IPS DF 19.7 (cell line): Measurements from ENCODE around the gene FERMT2.
"Not testable (repeated sequence)": the region's sequence is repeated elsewhere in the genome, so short reads cannot be mapped to it uniquely, and the experiment has no call there.

Source experiments
- DNase-seq: peaks from one replicate; pipeline ENCODE4 v3.0.0-alpha.2; 2013; ENCODE audit warnings: low read depth, low spot score

Gene FERMT2

GRCh38 chr14:52939427-52939826 is 11.4 kb downstream of the FERMT2 start:
- no peak for DNase-seq

DNA sequence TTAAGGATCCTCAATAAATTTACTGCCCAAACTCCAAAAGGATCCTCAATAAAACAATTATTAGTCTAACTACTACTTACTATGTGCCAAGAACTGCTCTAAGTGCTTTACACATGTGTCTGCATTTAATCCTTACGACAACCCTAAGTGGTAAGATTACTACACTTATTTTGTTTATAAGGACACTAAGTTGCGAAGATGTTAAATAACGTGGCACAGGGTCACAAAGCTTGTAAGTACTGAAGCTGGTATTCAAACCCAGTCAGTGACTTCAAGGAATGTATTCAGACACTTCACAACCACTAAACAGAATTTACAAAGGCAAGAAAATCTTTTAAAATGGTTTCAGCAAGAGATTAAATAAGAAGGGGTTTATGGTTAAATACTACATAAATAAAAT is 13.0 kb downstream of the FERMT2 start:
- DNase-seq: no peak

DNA sequence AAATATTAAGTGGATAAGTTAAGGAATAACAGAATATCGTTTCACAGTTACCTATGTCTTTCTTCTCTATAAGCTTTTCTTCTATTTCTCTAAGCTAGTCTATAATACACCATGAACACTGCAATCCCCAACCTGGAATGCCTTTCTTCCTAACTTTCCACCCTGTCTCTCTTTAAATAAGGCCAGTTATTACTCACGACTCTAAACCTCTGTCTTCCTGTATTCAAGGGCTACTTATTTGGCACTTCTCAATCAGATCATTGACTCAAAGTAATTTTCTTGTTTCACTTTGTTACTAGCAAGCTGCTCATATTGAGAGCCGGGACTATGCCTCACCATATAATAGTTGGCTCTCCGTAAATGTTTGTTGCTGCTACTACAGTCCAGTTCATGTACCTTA is 13.5 kb downstream of the FERMT2 start:
- DNase-seq: no peak

DNA sequence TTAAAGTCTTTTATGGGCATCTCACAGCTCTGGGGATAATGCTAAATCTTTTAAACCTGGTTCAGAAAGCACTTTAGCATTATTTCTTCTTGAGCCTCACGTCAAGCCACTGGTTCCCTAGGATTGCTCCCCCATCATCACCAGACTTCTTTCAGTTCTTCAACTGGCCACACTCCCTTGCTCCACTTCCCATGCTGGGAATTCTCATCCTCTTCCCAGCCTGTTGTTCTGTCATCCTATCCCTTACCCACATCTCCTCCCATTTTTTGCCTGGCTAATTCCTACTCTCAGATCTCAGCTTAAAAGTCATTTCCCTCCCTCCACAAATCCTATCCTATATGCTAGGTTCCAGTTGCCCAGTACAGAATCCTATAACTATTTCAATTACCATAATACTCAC is 14.4 kb downstream of the FERMT2 start:
- no peak for DNase-seq

DNA sequence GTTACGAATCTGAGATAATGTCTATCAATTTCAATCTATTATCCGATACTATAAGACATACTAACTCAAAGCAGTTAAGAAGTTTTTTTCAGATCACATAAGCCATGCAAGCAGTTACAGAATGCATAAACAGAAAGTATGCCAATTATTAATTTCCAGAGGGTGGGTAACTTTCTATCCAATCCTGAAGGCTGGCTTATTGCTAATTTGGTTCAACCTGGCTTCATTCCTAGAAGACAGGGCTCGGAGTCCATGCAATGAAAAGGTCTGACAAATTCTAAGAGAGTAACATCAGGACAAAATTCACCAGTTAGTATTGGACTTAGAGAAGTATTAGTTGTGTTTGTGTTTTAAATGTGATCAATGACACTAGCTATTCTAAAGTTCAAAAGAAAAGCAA is 15.0 kb downstream of the FERMT2 start:
- DNase-seq: no peak

GRCh38 chr14:52934762-52935161 is 16.1 kb downstream of the FERMT2 start:
- no peak for DNase-seq

DNA sequence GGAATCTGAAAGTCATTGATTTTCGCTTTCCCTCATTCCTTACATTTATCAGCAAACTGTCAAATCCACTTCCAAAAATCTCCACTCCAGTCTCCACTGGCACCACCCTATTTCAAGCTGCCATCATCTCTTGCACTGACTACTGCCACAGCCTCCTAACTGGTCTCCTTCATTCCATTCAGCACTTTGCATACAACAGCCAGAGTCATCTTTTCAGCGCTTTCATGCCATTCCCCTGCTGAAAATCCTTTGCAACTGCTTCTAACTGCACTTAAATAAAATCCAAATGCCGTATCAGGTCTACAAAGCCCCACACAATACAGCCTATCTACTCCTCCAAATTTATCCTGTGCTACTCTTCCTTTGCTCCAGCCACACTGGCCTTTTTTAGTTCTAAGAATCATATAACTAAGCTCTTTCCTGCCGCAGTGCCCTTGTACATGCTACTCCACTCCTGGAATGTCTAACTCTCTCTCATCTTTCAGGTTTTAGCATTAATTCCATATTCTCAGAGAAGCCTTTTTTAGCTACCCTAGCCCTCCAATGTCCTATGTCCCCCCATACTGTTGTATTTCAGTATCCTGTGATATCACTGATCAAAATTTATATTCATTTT is 21.6 kb downstream of the FERMT2 start:
- no peak for DNase-seq

GRCh38 chr14:52926953-52927352 is 23.9 kb downstream of the FERMT2 start:
- no peak for DNase-seq

- DNase-seq: no peak
Observed at GRCh38 chr14:52923902-52924575, 26.8 kb downstream of the FERMT2 start.

DNA sequence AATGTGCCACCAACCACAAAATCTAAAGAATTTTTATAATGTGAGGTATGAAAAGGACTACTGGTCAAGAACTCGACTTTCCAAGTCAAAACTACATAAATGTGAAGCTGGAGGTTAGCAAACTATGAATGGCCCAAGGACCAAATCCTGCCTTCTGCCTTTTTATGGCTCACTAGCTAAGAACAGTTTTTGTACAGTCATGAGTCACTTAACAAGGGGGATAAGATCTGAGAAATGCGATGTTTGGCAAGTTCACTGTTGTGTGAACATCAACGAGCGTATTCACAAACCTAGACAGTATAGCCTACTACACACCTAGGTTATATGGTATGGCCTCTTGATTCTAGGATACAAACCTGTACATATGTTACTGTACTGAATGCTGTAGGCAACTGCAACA is 28.2 kb downstream of the FERMT2 start:
- no peak for DNase-seq

- DNase-seq: no peak
Observed at GRCh38 chr14:52922059-52922458, 28.8 kb downstream of the FERMT2 start.

GRCh38 chr14:52920411-52920810 is 30.4 kb downstream of the FERMT2 start:
- not testable (repeated sequence) for DNase-seq

GRCh38 chr14:52919971-52920370 is 30.9 kb downstream of the FERMT2 start:
- no peak for DNase-seq

- DNase-seq: no peak
Observed at GRCh38 chr14:52918486-52918885, 32.4 kb downstream of the FERMT2 start.

- no peak for DNase-seq
Observed at GRCh38 chr14:52917735-52918134, 33.1 kb downstream of the FERMT2 start.

DNA sequence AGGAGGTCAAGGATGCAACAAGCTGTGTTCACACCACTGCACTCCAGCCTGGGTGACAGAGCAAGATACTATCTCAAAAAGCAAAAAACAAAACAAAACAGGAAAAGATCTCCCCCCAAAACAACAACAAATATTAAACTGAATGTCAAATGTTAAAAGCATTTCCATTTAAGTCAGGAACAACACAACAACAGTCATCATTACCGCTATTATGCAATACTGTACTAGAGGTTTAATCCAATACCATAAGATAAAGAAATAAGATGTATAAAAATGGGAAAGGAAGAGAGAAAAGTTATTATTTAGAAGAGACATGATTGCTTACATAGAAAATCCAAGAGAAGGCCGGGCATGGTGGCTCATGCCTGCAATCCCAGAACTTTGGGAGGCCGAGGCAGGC is 36.6 kb downstream of the FERMT2 start:
- DNase-seq: no peak

DNA sequence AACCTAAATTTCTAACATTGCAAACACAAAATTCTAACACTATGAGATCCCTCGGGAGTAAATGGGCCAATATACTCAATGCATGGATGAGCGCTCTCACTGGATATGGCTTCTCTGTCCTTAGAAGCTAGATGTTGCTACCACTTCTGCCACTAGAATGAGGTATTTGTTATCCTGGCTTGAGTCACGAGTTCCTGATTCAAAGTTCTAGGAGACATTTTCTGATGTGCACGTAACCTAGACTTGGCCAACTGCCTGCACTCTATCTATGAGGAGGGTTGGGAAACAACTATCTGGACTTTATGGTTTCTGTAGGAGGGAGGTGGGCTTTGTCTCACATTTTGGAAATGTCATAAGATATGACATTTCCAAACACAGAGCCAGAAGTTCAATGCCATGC is 37.6 kb downstream of the FERMT2 start:
- DNase-seq: no peak

- DNase-seq: no peak
Observed at GRCh38 chr14:52911904-52912303, 38.9 kb downstream of the FERMT2 start.

- DNase-seq: no peak
Observed at GRCh38 chr14:52910572-52910971, 40.3 kb downstream of the FERMT2 start.

GRCh38 chr14:52907949-52908348 is 42.9 kb downstream of the FERMT2 start:
- no peak for DNase-seq

- DNase-seq: no peak
Observed at GRCh38 chr14:52906141-52906601, 44.7 kb downstream of the FERMT2 start.

DNA sequence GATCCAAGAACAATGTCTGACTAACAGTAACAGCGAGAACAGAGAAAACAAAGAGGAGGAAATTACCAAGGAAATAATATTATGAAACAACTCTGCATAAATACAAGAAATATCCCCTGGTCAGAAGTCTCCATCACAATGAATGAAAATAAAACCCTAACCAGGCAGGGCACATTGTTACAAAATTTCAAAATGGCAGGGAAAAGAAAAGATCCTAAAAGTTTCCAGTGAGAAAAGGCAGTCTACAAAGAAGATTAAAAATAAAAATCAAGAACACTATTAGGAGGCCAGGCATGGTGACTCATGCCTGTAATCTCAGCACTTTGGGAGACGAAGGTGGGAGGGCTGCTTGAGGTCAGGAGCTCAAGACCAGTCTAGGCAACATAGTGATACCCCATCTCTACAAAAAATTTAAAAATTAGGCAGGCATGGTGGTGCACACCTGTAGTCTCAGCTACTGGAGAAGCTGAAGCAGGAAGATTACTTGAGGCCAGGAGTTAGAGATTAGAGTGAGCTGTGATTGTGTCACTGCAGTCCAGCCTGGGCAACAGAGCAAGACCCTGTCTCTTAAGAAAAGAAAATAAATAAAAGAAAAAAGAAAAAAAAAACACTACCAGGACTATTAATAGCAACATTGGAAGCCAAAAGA is 47.8 kb downstream of the FERMT2 start:
- no peak for DNase-seq

DNA sequence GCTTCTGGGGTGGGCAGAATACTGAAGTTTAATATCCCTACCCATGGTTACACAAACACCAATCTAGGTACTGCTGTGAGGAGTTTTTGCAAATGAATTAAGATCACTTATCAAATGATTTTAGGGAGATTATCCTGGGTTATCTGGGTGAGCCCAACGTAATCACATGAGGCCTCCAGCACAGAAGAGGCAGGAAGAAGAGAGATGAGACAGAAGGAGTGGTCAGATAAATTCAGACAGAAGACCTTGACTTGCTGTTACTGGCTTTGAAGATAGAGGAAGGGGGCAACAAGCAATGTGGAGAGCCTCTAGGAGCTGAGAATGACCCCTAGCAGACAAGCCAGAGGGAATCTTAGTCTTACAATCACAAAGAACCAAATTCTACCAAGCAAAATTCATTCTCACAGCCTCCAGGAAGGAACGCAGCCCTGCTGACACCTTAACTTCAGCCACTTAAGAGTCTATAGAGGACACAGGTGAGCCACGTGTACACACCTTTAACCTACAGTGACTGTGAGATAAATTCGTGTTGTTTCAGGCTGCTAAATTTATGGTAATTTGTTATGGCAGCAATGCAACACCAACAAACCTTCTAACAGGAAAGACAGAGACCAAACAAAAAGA is 49.4 kb downstream of the FERMT2 start:
- no peak for DNase-seq
